NCI-H2029 (cell line): ENCODE results near the gene CST3.
"Not testable (repeated sequence)": the region's sequence is repeated elsewhere in the genome, so short reads cannot be mapped to it uniquely, and the experiment has no call there.

Experiments
- DNase-seq: peaks from one replicate; lab custom pipeline; 2025; lab: John Stamatoyannopoulos, UW

Gene CST3

DNA sequence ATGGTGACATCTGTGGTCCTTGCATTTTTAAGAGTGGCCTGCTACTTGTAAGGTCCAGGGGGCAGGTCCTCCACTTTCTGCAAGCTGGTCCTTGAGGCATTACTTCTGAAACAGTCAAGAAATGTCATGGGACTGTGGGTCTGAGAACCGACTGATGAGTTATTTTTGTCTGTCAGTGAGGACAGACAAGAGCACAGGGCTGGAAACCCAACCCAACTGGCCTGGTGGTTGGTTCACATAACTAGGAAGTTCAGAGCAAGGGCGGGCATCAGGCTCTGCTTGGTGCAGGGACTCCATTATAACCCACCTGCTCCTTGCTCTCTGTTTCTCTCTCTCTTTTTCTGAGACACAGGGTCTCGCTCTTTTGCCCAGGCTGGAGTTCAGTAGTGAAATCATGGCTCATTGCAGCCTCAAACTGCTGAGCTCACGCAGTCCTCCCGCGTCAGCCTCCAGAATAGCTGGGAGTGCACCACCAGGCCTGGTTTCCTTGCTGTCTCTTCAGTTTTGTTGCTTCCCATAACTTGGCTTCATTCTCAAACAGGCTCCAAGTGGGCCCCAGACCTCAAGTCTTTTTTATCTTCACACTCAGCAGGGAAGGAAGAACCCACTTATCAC lies 9.2 kb downstream of the CST3 start:
- DNase-seq = no peak

DNA sequence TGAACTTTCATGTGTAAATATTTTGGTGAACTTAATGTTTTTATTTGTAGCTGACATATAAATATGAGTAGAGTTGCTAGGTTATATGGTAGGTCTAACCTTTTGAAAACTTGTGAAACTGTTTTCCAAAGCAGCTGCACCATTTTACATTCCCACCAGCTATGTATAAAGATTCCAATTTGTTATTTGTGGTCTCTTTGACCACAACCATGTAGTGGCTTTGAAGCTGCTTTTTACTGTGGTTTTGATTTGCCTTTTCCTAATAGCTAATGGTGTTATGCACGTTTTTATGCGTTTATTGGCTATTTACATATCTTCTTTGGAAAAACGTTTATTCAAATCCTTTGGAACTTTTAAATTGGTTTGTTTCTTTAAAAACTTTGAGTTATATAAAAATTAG lies 10.3 kb downstream of the CST3 start:
- no peak for DNase-seq

- DNase-seq = no peak
These were observed 11.6 kb downstream of the CST3 start for GRCh38 chr20:23626040-23626620.

GRCh38 chr20:23625236-23625964 lies 12.4 kb downstream of the CST3 start:
- no peak for DNase-seq

GRCh38 chr20:23624324-23624691 lies 13.4 kb downstream of the CST3 start:
- DNase-seq = no peak

DNA sequence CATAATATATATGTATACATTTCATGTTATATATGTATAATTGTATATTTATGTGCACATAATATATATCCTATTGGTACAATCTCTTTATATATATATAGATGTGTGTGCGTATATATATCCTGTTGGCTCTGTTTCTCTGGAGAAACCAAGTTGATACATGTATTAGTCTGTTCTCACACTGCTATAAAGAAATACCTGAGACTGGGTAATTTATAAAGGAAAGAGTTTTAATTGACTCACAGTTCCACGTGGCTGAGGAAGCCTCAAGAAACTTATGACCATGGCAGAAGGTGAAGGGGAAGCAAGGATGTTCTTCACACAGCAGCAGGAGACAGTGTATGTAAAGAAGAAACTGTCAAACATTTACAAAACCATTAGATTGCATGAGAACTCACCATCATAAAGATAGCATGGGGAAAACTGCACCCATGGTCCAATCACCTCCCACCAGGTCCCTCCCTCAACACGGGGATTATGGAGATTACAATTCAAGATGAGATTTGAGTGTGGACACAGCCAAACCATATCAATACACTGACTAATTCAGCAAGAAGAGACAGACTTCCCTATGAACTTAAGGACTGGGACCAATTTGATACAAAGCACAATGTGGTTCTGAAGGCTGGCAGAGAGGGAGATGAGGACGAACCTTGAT lies 14.0 kb downstream of the CST3 start:
- no peak for DNase-seq

DNA sequence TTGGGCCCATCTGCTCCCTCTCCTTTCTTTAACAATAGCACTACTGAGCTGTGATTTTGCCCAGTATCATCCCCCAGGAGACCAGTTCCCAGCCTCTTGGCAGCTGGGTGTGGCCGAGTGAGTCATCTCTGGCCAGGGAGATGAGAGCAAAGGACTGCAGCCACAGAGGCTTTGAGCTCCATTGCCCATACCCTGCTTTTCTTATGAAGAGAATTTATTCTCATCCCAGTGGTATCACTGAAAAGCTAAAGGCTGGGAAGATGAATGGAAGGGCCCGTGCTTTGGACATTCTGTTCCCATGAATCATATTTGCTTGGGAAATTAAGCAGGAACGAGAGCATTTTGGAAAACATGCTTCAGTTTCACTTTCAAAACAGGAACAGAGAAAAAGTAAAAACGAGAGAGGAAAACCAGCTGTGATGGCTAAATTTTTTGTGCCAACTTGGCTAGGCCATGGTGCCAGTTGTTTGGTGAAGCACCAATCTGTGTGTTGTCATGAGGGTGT lies 14.9 kb downstream of the CST3 start:
- no peak for DNase-seq

DNA sequence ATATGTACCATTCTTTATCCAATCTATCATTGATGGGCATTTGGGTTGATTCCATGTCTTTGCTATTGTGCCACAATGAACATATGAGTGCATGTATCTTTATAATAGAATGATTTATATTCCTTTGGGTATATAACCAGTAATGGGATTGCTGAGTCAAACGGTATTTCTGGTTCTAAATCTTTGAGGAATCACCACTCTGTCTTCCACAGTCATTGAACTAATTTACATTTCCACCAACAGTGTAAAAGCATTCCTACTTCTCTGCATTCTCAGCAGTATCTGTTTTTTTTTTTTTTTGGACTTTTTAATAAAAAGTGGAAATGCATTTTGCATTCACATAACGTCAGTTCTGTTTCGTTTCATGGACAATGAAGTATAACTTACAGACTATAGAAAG lies 15.4 kb downstream of the CST3 start:
- not testable (repeated sequence) for DNase-seq

DNA sequence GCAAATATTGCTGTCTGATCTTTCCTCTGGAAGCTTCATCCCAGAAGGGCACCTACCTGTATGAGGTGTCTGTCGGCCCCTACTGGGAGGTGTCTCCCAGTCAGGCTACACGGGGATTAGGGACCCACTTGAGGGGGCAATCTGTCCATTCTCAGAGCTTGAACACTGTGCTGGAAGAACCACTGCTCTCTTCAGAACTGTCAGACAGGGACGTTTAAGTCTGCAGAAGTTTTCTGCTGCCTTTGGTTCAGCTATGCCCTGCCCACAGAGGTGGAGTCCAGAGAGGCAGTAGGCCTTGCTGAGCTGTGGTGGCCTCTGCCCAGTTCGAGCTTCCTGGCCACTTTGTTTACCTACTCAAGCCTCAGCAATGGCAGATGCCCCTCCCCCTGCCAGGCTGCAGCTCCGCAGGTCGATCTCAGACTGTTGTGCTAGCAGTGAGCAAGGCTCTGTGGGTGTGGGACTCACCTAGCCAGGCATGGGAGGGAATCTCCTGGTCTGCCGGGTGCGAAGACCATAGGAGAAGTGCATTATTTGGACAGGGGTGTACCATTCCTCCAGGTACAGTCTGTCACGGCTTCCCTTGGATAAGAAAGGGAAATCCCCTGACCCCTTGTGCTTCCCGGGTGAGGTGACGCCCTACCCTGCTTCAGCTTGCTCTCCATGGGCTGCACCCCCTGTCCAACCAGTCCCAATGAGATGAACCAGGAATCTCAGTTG lies 16.9 kb downstream of the CST3 start:
- not testable (repeated sequence) for DNase-seq

DNA sequence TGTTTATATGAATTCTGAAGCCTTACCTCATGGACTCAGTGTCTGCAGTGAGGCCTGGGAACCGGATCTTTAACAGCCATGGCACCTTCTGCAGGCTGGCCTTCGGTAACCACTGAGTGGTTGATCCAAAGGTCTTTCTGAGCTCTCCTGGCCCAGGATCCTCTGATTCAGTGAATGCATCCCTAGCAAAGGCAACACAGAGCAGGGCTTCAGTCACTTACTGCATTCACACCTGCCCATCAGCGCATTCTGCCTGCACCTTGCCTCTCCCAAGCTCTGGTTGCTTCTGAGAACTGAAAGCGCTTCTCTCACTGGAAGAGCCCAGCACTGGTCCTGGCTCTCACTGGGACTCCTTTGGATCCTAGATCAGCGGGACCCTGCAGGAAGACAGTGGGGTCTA lies 23.6 kb downstream of the CST3 start:
- no peak for DNase-seq

DNA sequence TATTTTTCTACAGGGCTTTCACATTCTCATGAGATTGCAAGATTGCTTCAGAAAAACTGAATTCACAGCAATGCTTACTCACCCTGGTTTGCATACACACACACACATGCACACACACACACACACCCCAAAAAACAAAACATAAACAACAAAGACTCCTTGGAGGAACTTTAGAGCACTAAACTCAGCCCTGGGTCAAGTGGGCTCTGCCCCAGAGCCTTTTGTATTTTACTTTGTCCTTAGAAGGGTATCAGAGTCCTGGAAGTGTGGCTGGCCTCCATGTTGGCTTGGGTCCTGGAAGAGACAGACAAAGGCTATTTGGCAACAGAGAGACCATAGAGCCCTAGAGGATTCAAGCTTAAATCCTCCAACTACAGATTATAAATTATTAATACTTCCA lies 24.1 kb downstream of the CST3 start:
- DNase-seq = no peak

- no peak for DNase-seq
These were observed 25.4 kb downstream of the CST3 start for GRCh38 chr20:23612396-23612795.

DNA sequence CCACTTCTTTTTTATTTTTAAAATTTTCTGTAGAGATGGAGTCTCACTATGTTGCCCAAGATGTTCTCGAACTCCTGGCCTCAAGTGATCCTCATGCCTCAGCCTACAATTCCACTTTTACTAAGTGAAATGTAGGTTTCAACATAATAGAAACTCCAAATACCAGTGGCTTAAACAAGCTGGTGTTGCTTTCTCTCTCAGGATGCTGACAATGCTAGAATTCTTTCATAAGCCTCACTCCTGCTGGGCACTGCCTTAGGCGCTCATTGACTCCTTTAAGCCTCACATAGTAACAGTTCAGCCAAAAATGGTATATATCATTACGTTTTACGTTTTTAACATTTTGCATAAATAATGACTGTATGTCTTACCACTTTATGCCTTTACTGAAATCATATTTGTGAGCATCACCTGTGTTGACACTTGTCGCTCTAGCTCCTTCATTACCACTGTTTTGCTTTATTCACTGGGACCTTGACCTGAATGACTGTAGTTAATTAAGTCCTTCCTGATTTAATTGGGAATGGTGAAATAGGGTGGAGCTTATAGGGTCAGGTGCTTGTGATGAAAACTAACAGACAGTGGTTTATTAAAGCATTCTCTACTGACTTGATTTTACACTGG lies 28.2 kb downstream of the CST3 start:
- no peak for DNase-seq

- DNase-seq = no peak
These were observed 29.4 kb downstream of the CST3 start for GRCh38 chr20:23608251-23608846.

GRCh38 chr20:23607497-23608245 lies 30.1 kb downstream of the CST3 start:
- DNase-seq = no peak

- DNase-seq = peak; percentile 50
These were observed 31.1 kb downstream of the CST3 start for GRCh38 chr20:23606652-23607049.

DNA sequence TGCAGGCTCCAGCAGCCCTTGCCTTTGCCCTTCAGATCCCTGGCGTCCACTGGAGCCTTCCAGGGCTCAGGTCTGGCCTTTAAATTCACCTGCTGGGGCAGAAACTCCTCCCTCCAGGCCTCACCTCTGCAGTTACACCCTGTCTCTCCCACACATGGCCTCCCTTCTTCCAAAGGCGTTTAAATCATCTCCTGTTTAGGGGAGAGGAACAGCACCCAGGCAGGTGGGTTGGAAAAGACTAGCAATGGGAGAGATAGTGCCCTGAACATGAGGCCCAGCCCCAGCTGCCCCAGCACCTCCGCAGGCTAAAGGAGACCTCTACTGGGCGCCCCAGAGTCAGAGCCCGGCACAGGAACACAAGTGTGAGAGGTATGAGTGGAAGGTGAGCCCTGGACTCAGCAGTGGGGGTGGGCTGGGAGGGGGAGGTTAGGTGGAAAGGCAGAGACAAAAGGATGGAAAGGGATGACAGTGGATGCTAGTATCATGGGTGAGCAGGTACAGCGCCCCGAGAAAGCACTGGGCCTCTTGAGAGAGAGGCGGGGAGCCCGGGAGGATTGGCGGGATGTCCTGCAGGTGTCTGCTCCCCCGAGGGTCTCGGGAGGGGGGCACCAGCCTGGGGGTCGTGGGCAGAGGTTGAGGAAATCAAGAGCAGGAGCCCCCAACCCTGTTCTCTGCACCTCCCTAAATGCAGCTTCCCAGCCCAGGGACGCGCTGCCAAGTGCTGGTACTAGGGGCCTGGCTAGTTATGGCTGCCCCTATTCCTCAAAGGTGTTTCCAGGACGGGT lies 31.7 kb downstream of the CST3 start, which contains the start of gene CST9:
Gene CST9, minus strand, starts transcription at position 51 of the 785 bp plus-strand sequence. CDS start 53 bp downstream, outside the sequence.
- no peak for DNase-seq

- no peak for DNase-seq
These were observed 33.4 kb downstream of the CST3 start for GRCh38 chr20:23604306-23604705.

DNA sequence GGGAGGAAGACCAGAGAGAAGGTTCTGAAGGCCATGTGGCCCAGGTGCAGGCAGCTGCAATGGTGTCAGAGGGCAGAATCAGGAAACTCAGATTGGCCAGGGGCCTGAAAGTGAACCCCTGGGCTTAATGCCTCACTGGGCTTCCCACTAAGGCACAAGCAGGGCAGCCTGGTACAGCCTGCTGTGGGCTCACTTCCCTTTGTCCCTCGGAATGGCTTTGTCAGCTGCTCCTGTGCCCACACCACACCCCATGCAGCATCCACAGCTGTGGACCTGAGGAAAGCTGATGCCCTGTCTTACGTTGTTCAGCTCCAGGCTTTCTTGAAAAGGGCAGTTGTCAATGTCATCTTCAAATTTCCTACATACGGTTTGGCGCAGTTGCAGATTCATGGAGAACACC lies 34.4 kb downstream of the CST3 start:
- no peak for DNase-seq

DNA sequence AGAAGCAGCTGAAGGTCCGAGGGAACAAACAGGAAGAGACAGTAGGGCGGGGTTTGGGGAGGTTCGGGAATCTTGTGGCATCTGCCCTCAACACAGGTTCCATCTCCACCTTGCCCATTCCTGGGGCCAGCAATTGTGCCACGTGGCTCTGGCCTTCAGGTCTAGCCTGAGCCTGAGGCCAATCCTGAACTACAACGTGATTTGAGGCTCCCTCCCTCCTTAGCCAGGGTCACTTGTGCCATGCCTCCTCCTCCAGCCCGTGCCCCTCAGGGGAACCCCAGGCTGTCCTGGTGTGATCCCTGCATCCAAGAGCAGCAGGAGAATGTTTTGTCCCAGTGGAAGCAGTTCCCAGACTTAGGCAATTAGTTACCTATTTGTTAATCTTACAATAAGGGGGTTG lies 35.1 kb downstream of the CST3 start:
- no peak for DNase-seq
